Keratinocyte (primary cell): ENCODE data around the gene ALDH1A3. TPM values are rescaled to one million over a fixed set of nuclear protein-coding genes. Genes with fewer than 3 reads are reported as not detected.

Experiments used
- DNase-seq: peaks from one replicate; pipeline ENCODE4 v3.0.0-alpha.2; 2011; ENCODE audit warnings: low read depth, missing footprints, low spot score
- FAIRE-seq: peaks from 2 replicates; lab custom pipeline; 2011; peaks lifted over from hg19 to GRCh38; lab: Jason Lieb, UNC
- H2AFZ ChIP-seq: 2 replicates; pipeline ENCODE4 v1.6.0; 2012; ENCODE audit warnings: low read length, control low read depth, inconsistent platforms; ENCODE audit not compliant: control insufficient read depth
- H3K27ac ChIP-seq: 2 replicates; pipeline ENCODE4 v1.5.1; 2011; ENCODE audit warnings: low read length; ENCODE audit not compliant: control insufficient read depth, insufficient read depth
- H3K27me3 ChIP-seq: 3 replicates; pipeline ENCODE4 v1.6.0; 2011; ENCODE audit warnings: low read length; ENCODE audit not compliant: control insufficient read depth, insufficient read depth; ENCODE audit errors: extremely low read depth
- H3K36me3 ChIP-seq, 2 experiments: 2 replicates in 1 of 2; 3 replicates in 1 of 2; pipeline ENCODE4 v1.5.1; 2011; ENCODE audit warnings: low read length in 2 of 2, mild to moderate bottlenecking in 1 of 2; ENCODE audit not compliant: control insufficient read depth in 2 of 2, insufficient read depth in 2 of 2; ENCODE audit errors: extremely low read depth in 1 of 2
- H3K4me1 ChIP-seq: 3 replicates; pipeline ENCODE4 v1.5.1; 2011; ENCODE audit warnings: low read length; ENCODE audit not compliant: control insufficient read depth, insufficient read depth; ENCODE audit errors: extremely low read depth
- H3K4me2 ChIP-seq: 3 replicates; pipeline ENCODE4 v1.6.0; 2011; ENCODE audit warnings: low read depth, low read length; ENCODE audit not compliant: control insufficient read depth, insufficient read depth; ENCODE audit errors: extremely low read depth
- H3K4me3 ChIP-seq, 3 experiments: fragments of 200-600 bp in 1 of 3; sonication (generic) in 1 of 3; 2 replicates in 2 of 3; 3 replicates in 1 of 3; pipeline ENCODE4 v1.5.1; 2011 to 2016; ENCODE audit warnings: low read length in 3 of 3, mild to moderate bottlenecking in 3 of 3, control low read depth in 2 of 3, inconsistent platforms in 1 of 3, low read depth in 1 of 3, mixed read lengths in 1 of 3, mixed run types in 1 of 3, moderate library complexity in 1 of 3; ENCODE audit not compliant: control insufficient read depth in 2 of 3, insufficient read depth in 2 of 3; ENCODE audit errors: extremely low read depth in 1 of 3
- H3K79me2 ChIP-seq: 2 replicates; pipeline ENCODE4 v1.6.0; 2012; ENCODE audit warnings: low read length; ENCODE audit not compliant: control insufficient read depth, insufficient read depth
- H3K9ac ChIP-seq: 3 replicates; pipeline ENCODE4 v1.6.0; 2011; ENCODE audit warnings: low read length; ENCODE audit not compliant: control insufficient read depth, insufficient read depth; ENCODE audit errors: extremely low read depth
- H3K9me1 ChIP-seq: 3 replicates; pipeline ENCODE4 v1.6.0; 2011; ENCODE audit warnings: low read length; ENCODE audit not compliant: control insufficient read depth, insufficient read depth; ENCODE audit errors: extremely low read depth
- H3K9me3 ChIP-seq: 2 replicates; pipeline ENCODE4 v1.5.1; 2012; ENCODE audit warnings: low read depth, low read length; ENCODE audit not compliant: control insufficient read depth
- H4K20me1 ChIP-seq: 3 replicates; pipeline ENCODE4 v1.6.0; 2011; ENCODE audit warnings: low read length; ENCODE audit not compliant: control insufficient read depth, insufficient read depth; ENCODE audit errors: extremely low read depth
- EZH2 ChIP-seq: IDR thresholded peaks from one replicate; pipeline ENCODE4 v1.6.1; 2012; ENCODE audit warnings: inconsistent platforms, mild to moderate bottlenecking, low read length, moderate library complexity
- dilution Hi-C: fragments of 300-500 bp; cut with MboI; formaldehyde crosslinking; loops from one replicate; pipeline ENCODE4 v1.7.0; 2020; ENCODE audit warnings: low sequenced_read_pairs; ENCODE audit not compliant: extremely low pct_ligation_motif_present
- polyA plus RNA-seq, 5 experiments: library from polyadenylated mRNA; depleted of rRNA in 3 of 5; stranded (reverse) in 3 of 5; stranded (forward) in 1 of 5; unstranded in 1 of 5; fragments of >200 nt; gene quantifications; 1 replicate in 1 of 5; 2 replicates in 3 of 5; 3 replicates in 1 of 5; pipeline versions ENCODE4 v1.2.1 to v1.2.3, GENCODE V29; 2011 to 2012; ENCODE audit warnings: missing spikeins in 2 of 5, low read depth in 1 of 5, low replicate concordance in 1 of 5
- TF ChIP-seq, protein P1 (sequence below), 3 experiments: IDR thresholded peaks in 1 of 3; conservative IDR thresholded peaks in 1 of 3; optimal IDR thresholded peaks in 1 of 3; 2 replicates in 2 of 3; 3 replicates in 1 of 3; pipeline versions ENCODE3 to v1.5.1; 2011; ENCODE audit warnings: low read length in 3 of 3, mild to moderate bottlenecking in 3 of 3, moderate library complexity in 2 of 3, control low read depth in 1 of 3, inconsistent platforms in 1 of 3; ENCODE audit not compliant: insufficient read depth in 2 of 3; ENCODE audit errors: extremely low read depth in 1 of 3

Gene ALDH1A3
- polyA plus RNA-seq, 1 donor (not counting 4 experiments of a cell fraction or from before 2014, with no cell fraction given), result 218 TPM

DNA sequence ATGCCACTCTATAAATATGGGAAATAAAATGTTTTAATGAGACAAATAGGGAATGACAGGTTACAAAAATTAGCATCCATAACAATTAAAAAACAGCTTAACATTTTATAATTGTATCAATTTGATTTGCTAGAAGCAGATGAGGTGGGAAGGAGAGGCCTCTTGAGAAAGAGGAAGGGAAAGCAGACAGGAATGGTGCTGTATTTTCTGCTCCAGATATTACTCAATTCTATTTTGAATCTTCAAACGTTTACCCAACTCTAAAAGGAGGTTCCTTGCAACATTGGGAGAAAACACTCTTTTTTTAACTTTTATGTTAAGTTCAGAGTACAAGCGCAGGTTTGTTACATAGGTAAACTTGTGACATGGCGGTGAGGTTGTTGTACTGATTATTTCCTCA is 44.9 kb upstream of the ALDH1A3 start:
- H3K79me2 ChIP-seq, result no peaks in the 10 kb centered on the region
- H3K9ac ChIP-seq, result no peak overlapping the region
- H3K4me2 ChIP-seq, result no peak overlapping the region
- no peak overlapping the region for H2AFZ ChIP-seq
- no peaks in the 10 kb centered on the region for H4K20me1 ChIP-seq
- H3K9me1 ChIP-seq, result no peaks in the 10 kb centered on the region
- H3K27me3 ChIP-seq, result no peaks in the 10 kb centered on the region
- H3K27ac ChIP-seq, result no peak overlapping the region
- no peaks in the 10 kb centered on the region for H3K36me3 ChIP-seq
- TF ChIP-seq, protein P1, sequence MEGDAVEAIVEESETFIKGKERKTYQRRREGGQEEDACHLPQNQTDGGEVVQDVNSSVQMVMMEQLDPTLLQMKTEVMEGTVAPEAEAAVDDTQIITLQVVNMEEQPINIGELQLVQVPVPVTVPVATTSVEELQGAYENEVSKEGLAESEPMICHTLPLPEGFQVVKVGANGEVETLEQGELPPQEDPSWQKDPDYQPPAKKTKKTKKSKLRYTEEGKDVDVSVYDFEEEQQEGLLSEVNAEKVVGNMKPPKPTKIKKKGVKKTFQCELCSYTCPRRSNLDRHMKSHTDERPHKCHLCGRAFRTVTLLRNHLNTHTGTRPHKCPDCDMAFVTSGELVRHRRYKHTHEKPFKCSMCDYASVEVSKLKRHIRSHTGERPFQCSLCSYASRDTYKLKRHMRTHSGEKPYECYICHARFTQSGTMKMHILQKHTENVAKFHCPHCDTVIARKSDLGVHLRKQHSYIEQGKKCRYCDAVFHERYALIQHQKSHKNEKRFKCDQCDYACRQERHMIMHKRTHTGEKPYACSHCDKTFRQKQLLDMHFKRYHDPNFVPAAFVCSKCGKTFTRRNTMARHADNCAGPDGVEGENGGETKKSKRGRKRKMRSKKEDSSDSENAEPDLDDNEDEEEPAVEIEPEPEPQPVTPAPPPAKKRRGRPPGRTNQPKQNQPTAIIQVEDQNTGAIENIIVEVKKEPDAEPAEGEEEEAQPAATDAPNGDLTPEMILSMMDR (optimal IDR thresholded peaks at IDR 0.05 in 1 of 3, IDR thresholded peaks at IDR 0.05 in 1 of 3, conservative IDR thresholded peaks at IDR 0.05 in 1 of 3; ENCODE audit: extremely low read depth in 1 of 3, insufficient read depth in 2 of 3, low read length in 3 of 3), result no peak
- no peak for TF ChIP-seq EZH2
- FAIRE-seq (no peak), DNase-seq (no peak)
- H3K9me3 ChIP-seq, result no peaks in the 10 kb centered on the region
- dilution Hi-C loops, result no loop called here
- H3K4me1 ChIP-seq, result peaks cover 12% of the 10 kb centered on the region
- no peak overlapping the region for H3K4me3 ChIP-seq

DNA sequence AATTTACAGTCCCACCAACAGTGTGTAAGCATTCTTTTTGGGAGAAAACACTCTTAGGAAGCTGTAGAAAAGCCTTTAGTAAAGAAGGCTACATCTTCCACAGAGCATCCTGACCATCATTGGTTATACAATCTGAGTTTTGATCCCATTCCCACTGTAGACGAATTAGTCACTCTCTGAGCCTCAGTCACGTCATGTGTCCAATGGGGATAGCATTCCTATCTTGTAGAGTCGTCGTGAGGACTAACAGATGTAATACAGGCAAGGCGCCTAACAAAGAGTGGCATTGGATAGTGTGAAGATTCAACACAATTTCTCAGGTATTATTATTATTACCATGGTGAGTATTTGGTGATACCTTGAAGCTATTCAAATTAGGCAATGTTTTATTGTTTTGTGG is 44.0 kb upstream of the ALDH1A3 start:
- Histone ChIP-seq H4K20me1 (no peaks in the 10 kb centered on the region), H3K79me2 (no peaks in the 10 kb centered on the region), H3K27me3 (no peaks in the 10 kb centered on the region), H3K9me1 (no peaks in the 10 kb centered on the region), H2AFZ (no peak overlapping the region), H3K4me3 (no peak overlapping the region), H3K27ac (no peak overlapping the region), H3K9ac (no peak overlapping the region), H3K4me1 (peaks cover 12% of the 10 kb centered on the region), H3K4me2 (no peak overlapping the region), H3K9me3 (no peaks in the 10 kb centered on the region), H3K36me3 (no peaks in the 10 kb centered on the region)
- FAIRE-seq (no peak), DNase-seq (no peak)
- dilution Hi-C loops, result no loop called here
- TF ChIP-seq, protein P1 (optimal IDR thresholded peaks at IDR 0.05 in 1 of 3, IDR thresholded peaks at IDR 0.05 in 1 of 3, conservative IDR thresholded peaks at IDR 0.05 in 1 of 3; ENCODE audit: extremely low read depth in 1 of 3, insufficient read depth in 2 of 3, low read length in 3 of 3), result no peak
- TF ChIP-seq EZH2, result no peak
